ENCODE measurements around the gene MTERF4.

- TF ChIP-seq PATZ1 (CRISPR knock-in tag; IDR thresholded peaks at IDR 0.05; ENCODE audit: borderline replicate concordance) (no peak), GLIS3 (CRISPR knock-in tag; IDR thresholded peaks at IDR 0.05) (no peak), ARNTL (CRISPR knock-in tag; IDR thresholded peaks at IDR 0.05; ENCODE audit: borderline replicate concordance, low read depth) (no peak), RARB (CRISPR knock-in tag; IDR thresholded peaks at IDR 0.05) (no peak), ZFP3 (CRISPR knock-in tag; IDR thresholded peaks at IDR 0.05) (no peak), ZFP30 (CRISPR knock-in tag; IDR thresholded peaks at IDR 0.05) (no peak), ZNF8 (CRISPR knock-in tag; IDR thresholded peaks at IDR 0.05) (no peak), ESRRG (CRISPR knock-in tag; IDR thresholded peaks at IDR 0.05) (no peak), TCF4 (CRISPR knock-in tag; IDR thresholded peaks at IDR 0.05; ENCODE audit: borderline replicate concordance) (no peak)
- TF ChIP-seq, protein P1, sequence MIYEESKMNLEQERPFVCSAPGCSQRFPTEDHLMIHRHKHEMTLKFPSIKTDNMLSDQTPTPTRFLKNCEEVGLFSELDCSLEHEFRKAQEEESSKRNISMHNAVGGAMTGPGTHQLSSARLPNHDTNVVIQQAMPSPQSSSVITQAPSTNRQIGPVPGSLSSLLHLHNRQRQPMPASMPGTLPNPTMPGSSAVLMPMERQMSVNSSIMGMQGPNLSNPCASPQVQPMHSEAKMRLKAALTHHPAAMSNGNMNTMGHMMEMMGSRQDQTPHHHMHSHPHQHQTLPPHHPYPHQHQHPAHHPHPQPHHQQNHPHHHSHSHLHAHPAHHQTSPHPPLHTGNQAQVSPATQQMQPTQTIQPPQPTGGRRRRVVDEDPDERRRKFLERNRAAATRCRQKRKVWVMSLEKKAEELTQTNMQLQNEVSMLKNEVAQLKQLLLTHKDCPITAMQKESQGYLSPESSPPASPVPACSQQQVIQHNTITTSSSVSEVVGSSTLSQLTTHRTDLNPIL (CRISPR knock-in tag; IDR thresholded peaks at IDR 0.05; ENCODE audit: low read depth) = no peak
- TF ChIP-seq, protein P2, sequence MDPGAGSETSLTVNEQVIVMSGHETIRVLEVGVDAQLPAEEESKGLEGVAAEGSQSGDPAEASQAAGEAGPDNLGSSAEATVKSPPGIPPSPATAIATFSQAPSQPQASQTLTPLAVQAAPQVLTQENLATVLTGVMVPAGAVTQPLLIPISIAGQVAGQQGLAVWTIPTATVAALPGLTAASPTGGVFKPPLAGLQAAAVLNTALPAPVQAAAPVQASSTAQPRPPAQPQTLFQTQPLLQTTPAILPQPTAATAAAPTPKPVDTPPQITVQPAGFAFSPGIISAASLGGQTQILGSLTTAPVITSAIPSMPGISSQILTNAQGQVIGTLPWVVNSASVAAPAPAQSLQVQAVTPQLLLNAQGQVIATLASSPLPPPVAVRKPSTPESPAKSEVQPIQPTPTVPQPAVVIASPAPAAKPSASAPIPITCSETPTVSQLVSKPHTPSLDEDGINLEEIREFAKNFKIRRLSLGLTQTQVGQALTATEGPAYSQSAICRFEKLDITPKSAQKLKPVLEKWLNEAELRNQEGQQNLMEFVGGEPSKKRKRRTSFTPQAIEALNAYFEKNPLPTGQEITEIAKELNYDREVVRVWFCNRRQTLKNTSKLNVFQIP (CRISPR knock-in tag; IDR thresholded peaks at IDR 0.05; ENCODE audit: borderline replicate concordance, low read depth) = no peak
- TF ChIP-seq, protein P3, sequence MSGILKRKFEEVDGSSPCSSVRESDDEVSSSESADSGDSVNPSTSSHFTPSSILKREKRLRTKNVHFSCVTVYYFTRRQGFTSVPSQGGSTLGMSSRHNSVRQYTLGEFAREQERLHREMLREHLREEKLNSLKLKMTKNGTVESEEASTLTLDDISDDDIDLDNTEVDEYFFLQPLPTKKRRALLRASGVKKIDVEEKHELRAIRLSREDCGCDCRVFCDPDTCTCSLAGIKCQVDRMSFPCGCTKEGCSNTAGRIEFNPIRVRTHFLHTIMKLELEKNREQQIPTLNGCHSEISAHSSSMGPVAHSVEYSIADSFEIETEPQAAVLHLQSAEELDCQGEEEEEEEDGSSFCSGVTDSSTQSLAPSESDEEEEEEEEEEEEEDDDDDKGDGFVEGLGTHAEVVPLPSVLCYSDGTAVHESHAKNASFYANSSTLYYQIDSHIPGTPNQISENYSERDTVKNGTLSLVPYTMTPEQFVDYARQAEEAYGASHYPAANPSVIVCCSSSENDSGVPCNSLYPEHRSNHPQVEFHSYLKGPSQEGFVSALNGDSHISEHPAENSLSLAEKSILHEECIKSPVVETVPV (CRISPR knock-in tag; IDR thresholded peaks at IDR 0.05) = no peak
Observed at GRCh38 chr2:241050624-241051577, 51.2 kb downstream of the MTERF4 start.
